Gastrocnemius medialis (tissue), 4 donors: Measurements from ENCODE around the gene KRTAP16-1. TPM values are rescaled to one million over a fixed set of nuclear protein-coding genes. Genes with fewer than 3 reads are reported as not detected.

Experiments
- ATAC-seq, 2 donors: fragments of 150-250 bp; one replicate each; pipeline ENCODE4 v1.9.1; 2016
- DNase-seq, 2 donors: peaks; one replicate each; pipeline ENCODE4 v3.0.0-alpha.2; 2019
- H3K27ac ChIP-seq, 4 donors: fragments of 200-600 bp; sonication (generic); 1 replicate in 1 of 4; 2 replicates in 3 of 4; pipeline ENCODE4 v1.5.1; 2016 to 2018; ENCODE audit warnings: mild to moderate bottlenecking in 2 of 4, moderate library complexity in 1 of 4
- H3K27me3 ChIP-seq, 3 donors: fragments of 200-600 bp; sonication (generic) in 2 of 3; 1 replicate in 1 of 3; 2 replicates in 2 of 3; pipeline versions ENCODE4 v1.5.1 to v1.6.0; 2016 to 2019; ENCODE audit warnings: mild to moderate bottlenecking in 1 of 3, moderate library complexity in 1 of 3
- H3K36me3 ChIP-seq, 2 donors: fragments of 200-600 bp; sonication (generic) in 1 of 2; one replicate each; pipeline ENCODE4 v1.5.1; 2017 to 2018
- H3K4me1 ChIP-seq, 2 donors: fragments of 200-600 bp; sonication (generic) in 1 of 2; one replicate each; pipeline ENCODE4 v1.5.1; 2016 to 2017; ENCODE audit warnings: mild to moderate bottlenecking in 2 of 2
- H3K4me3 ChIP-seq, 4 donors: fragments of 200-600 bp; sonication (generic) in 3 of 4; 1 replicate in 1 of 4; 2 replicates in 3 of 4; pipeline ENCODE4 v1.5.1; 2016 to 2019; ENCODE audit warnings: mild to moderate bottlenecking in 2 of 4
- H3K9me3 ChIP-seq, 3 donors: fragments of 200-600 bp; sonication (generic) in 2 of 3; 1 replicate in 1 of 3; 2 replicates in 2 of 3; pipeline ENCODE4 v1.5.1; 2016 to 2019
- POLR2A ChIP-seq, 2 donors: fragments of 450-650 bp; IDR thresholded peaks; one replicate each; pipeline ENCODE4 v1.6.1; 2017; ENCODE audit warnings: antibody characterized with exemption in 2 of 2, mild to moderate bottlenecking in 2 of 2, moderate library complexity in 2 of 2
- in situ Hi-C, 4 donors: fragments of 200-750 bp; cut with MboI; loops; one replicate each; pipeline versions ENCODE4 v1.15.0 to v1.8.0; 2017; ENCODE audit warnings: low sequenced_read_pairs in 4 of 4
- intact Hi-C: fragments of 100-400 bp; cut with DNase I; formaldehyde crosslinking; loops from one replicate; pipeline ENCODE4 v1.15.1; 2023; ENCODE audit warnings: low total_unique reads
- total RNA-seq, 4 donors: library from RNA; depleted of rRNA; stranded (reverse); fragments of >200 nt; gene quantifications; one replicate each; pipeline versions ENCODE4 v1.1.0 to v1.2.3, GENCODE V29; 2016
- TF ChIP-seq, protein P1 (sequence below), 5 experiments: fragments of 450-650 bp in 3 of 5; fragments of 200-600 bp in 2 of 5; sonication (generic) in 2 of 5; IDR thresholded peaks in 4 of 5; conservative IDR thresholded peaks in 1 of 5; 1 replicate in 4 of 5; 2 replicates in 1 of 5; pipeline ENCODE4 v1.5.1; 2016 to 2019; ENCODE audit warnings: antibody characterized with exemption in 5 of 5, mild to moderate bottlenecking in 3 of 5, moderate library complexity in 3 of 5

The KRTAP16-1 gene
- total RNA-seq, 4 donors from 2014 or later: not detected

DNA sequence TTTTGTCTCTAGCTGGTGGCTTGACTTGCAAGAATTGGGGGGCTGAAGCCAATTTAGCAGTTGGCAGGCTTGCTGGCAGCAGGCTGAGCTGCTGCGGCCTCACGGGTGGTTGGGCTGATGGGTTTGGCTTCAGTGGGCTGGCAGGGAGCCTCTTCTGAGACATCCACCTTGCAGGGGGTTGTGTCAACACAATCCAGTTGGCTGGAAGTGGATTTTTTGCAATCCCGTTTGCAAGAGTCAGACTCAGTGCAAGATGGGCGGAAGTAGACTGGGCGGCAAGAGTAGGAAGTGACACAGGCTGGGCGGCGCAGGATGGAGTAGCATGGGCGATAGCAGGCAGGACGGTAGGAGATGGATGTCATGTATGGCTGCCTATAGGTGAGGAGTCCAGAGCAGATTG, 1.5 kb downstream of the KRTAP16-1 start:
- Histone ChIP-seq H3K27ac (no peak overlapping the region), H3K9me3 (no peaks in the 10 kb centered on the region), H3K4me1 (peaks cover 7 to 8% of the 10 kb centered on the region in 2 donors), H3K27me3 (peaks cover 8 to 18% (median 14%) of the 10 kb centered on the region in 3 donors), H3K4me3 (no peak overlapping the region), H3K36me3 (no peaks in the 10 kb centered on the region)
- TF ChIP-seq POLR2A (IDR thresholded peaks at IDR 0.05): no peak
- TF ChIP-seq, protein P1, sequence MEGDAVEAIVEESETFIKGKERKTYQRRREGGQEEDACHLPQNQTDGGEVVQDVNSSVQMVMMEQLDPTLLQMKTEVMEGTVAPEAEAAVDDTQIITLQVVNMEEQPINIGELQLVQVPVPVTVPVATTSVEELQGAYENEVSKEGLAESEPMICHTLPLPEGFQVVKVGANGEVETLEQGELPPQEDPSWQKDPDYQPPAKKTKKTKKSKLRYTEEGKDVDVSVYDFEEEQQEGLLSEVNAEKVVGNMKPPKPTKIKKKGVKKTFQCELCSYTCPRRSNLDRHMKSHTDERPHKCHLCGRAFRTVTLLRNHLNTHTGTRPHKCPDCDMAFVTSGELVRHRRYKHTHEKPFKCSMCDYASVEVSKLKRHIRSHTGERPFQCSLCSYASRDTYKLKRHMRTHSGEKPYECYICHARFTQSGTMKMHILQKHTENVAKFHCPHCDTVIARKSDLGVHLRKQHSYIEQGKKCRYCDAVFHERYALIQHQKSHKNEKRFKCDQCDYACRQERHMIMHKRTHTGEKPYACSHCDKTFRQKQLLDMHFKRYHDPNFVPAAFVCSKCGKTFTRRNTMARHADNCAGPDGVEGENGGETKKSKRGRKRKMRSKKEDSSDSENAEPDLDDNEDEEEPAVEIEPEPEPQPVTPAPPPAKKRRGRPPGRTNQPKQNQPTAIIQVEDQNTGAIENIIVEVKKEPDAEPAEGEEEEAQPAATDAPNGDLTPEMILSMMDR (IDR thresholded peaks at IDR 0.05 in 4 of 5, conservative IDR thresholded peaks at IDR 0.05 in 1 of 5): no peak
- no peak for DNase-seq
- ATAC-seq: no peak
- intact Hi-C loops: no loop called here
- in situ Hi-C loops: loop anchor here in 1 of 4 donors (25.0 kb wide), 1 partner anchor 395 kb away; no protein-coding TSS in a partner anchor

DNA sequence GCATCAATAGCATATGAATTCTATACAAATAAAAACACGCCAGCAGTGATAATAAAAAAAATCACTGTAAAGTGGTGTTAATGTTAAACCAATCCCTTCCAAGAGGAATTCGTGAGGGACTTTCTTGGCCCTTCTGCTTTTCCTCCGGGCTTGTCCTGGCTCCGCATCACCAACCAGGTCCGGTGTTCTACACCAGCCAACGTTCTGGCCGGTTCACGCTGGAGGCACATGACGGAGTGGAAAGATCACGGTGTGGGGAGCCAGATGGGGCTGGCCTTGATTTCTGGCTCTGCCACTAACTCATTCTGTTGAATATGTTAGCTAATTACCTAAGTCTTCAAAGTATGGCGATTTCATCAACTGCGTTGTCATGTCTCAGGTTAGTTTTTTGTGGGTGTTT, 5.0 kb downstream of the KRTAP16-1 start:
- Histone ChIP-seq H3K4me3 (no peak overlapping the region), H3K27ac (no peak overlapping the region), H3K9me3 (no peaks in the 10 kb centered on the region), H3K4me1 (peaks cover 5 to 6% of the 10 kb centered on the region in 2 donors), H3K27me3 (peaks cover 8 to 25% (median 18%) of the 10 kb centered on the region in 3 donors), H3K36me3 (no peaks in the 10 kb centered on the region)
- ATAC-seq (no peak), DNase-seq (no peak)
- intact Hi-C loops: no loop called here
- TF ChIP-seq, protein P1 (IDR thresholded peaks at IDR 0.05 in 4 of 5, conservative IDR thresholded peaks at IDR 0.05 in 1 of 5): no peak
- TF ChIP-seq POLR2A (IDR thresholded peaks at IDR 0.05): no peak
- in situ Hi-C loops: loop anchor here in 1 of 4 donors (25.0 kb wide), 1 partner anchor 392 kb away; no protein-coding TSS in a partner anchor

DNA sequence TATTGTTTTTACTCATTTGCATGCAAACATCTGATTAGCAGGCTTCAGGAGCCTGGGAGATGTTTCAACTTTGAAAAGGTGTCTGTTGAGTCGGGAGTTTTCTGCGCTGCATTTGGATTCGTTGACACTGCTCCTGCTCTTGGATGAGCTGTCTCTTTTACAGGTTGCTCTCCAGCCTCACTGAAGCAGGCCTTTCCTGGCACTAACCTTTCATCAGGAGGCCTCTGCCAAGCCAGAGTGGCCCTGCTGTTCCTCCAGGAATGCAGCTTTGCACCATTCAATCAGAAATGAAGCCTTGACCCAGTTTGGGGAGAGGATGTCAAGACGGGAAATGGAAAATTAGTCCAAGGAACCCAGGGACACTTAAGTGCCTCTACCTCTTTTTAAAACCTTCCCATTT, 6.1 kb downstream of the KRTAP16-1 start:
- Histone ChIP-seq H3K4me1 (no peaks in the 10 kb centered on the region), H3K9me3 (no peaks in the 10 kb centered on the region), H3K4me3 (no peak overlapping the region), H3K36me3 (no peaks in the 10 kb centered on the region), H3K27ac (no peak overlapping the region), H3K27me3 (peaks cover 8 to 28% (median 18%) of the 10 kb centered on the region in 3 donors)
- DNase-seq (no peak), ATAC-seq (no peak)
- in situ Hi-C loops: loop anchor here in 1 of 4 donors (25.0 kb wide), 1 partner anchor 391 kb away; no protein-coding TSS in a partner anchor
- TF ChIP-seq, protein P1 (IDR thresholded peaks at IDR 0.05 in 4 of 5, conservative IDR thresholded peaks at IDR 0.05 in 1 of 5): no peak
- no peak for TF ChIP-seq POLR2A (IDR thresholded peaks at IDR 0.05)
- intact Hi-C loops: no loop called here

DNA sequence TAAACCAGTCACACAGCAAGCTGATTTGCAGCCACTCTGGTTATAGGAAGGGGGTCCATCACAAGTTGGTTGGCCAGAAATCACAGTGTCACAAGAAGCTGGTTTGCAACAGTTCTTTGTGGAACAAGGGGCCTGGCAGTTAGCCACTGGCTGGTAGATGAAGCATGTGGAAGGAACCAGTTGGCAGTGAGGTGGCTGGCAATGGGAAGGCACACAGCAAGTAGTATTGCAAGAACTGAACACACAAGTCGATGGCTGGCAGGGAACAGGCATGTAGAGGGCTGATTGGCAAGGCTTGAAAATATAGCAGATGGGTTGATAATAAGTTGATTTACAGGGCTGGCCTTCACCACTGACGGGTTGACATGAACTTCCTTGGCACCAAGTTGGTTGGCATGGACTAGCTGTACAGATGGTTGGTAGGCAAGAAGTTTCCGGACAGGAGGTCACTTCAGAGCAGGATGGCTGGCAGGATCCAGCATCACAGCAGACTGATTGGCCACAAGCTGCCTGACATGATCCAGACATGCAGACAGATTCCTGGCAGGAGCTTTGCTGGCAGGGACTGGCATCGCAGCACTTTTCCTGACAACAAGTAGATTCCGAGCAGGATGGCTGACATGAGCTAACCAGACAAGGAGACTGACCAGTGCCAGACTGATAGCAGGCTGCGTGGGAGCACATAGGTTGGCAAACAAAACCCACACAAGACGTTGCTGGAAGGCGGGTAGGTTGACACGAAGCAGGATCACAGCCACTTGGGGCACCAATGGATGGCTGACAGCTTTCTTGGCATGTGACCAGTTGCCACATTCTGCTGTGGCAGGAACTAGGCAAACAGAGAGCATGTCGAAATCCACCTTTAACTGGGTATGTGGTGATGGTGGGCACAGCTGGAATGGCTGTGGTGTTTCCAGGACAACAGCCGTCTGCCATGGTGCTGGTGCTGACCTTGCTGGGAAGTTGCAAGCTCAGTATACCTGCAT, 6.9 kb downstream of the KRTAP16-1 start, which contains the start of gene KRTAP29-1:
TSS of gene KRTAP29-1 (minus strand) at position 936 of the 986 bp plus-strand sequence. CDS start at position 936, 0 bp downstream.
- Histone ChIP-seq H3K4me3 (no peak within 1 kb of the TSS), H3K27me3 (peaks cover 8 to 30% (median 13%) of the 10 kb centered on the region in 3 donors), H3K4me1 (no peaks in the 10 kb centered on the region), H3K36me3 (no peaks in the 10 kb centered on the region), H3K9me3 (no peaks in the 10 kb centered on the region), H3K27ac (no peak within 1 kb of the TSS)
- intact Hi-C loops (no loop called here), in situ Hi-C loops (loop anchor here in 1 of 4 donors (25.0 kb wide), 1 partner anchor 390 kb away; no protein-coding TSS in a partner anchor)
- DNase-seq (no peak), ATAC-seq (no peak)
- TF ChIP-seq POLR2A (IDR thresholded peaks at IDR 0.05): no peak
- TF ChIP-seq, protein P1 (IDR thresholded peaks at IDR 0.05 in 4 of 5, conservative IDR thresholded peaks at IDR 0.05 in 1 of 5): no peak
